Measurements from ENCODE around the gene TBX3.
A peak's percentile ranks its signal among the peaks of the same experiment; 100 is the strongest.

TBX3 gene

DNA sequence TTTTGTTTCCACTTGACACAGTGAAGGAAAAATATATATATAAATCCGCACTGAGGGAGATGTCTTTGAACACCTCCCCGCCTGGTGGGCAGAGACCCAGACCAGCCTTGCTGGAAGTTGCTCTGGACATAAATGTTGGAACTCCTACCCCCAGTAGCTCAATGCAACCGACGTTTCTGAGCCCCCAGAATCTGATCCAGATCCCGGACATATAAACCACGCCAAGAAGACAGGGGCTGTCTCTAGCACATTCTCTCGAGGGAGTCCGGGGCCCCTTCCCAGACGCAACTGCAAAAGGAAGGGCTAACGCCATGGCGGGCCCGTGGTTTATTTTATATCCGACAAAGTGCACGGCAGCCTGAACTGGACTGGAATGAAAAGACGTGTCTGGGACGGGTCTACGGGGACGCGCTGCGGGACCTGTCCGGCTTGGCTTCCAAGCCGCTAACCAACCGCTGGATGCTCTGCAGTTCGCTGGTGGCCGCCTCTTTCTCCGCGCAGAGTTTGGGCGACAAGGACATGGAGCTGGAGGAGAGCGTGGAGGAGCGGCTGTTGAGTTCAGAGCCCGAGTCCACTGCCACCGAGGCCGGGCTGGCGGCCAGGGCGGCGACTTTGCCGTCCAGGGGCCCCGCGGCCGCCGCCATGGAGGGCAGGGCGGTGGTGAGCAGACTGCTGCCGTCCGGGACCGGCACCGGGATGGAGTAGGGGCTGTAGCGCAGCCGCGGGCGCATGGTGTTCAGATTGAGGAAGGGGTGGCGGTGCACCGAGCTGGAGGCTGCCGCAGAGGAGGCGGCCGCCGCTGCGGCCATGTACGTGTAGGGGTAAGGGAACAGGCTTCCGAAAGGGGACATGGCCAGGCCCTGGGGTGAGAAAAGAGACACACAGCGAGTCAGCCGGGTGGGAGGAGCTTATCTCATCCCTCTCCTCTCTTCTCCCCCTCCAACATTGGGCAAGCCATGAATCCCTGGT lies 12.2 kb downstream of the TBX3 start:
- H3K4me3 ChIP-seq (ENCODE audit: low read length): no peak overlapping the region
- no peak for DNase-seq (ENCODE audit: low read depth, low spot score)

DNA sequence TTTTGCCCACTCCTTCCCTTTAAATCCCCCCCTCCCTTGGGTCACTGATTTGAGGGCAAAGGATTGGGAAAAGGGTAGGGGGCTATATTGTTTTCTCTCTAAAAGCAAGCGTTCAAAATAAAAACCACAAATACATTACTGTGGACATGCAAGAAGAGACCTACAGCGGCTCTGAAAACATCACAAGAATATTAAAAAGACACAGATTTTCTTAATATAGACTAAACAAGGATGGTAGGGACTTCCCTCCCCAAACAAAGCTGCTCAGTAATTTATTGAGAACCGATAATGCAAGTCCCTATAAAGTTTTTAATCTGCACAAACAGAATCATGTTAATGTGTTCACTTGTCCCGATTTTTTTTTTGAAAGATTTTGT lies 12.9 kb downstream of the TBX3 start:
- no peak for DNase-seq (ENCODE audit: low read depth, low spot score)
- H3K4me3 ChIP-seq (ENCODE audit: low read length): no peak overlapping the region

DNA sequence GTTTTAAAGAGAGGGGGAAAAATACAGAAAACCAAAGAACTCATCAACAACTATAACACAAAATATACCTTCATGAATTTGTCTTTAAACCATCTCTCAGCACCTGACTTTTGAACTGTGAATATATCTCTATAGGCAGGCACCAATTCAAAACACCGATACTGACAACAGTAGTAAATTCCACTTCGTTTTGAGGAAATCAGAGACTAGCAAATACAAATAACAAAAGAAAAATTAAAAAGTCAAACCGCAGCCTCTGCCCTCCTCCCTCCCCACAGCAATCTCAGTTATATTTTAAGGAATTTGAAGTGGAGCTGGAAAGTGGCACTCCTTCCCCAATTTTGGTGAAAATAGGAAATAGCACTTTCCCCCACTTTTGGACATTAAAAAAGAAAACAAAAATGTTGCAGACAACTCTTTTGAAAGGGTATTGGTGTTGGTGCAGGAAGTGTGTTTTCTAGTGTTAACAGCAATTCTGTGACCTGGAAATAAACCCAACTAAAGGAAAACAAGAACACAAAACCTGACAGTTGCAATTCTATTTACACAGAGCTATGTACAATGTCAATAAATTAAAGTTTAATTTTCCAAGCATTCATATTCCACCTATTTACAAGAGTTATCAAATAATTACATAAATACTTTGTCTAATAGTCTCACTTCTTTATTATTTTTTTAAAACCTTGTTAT lies 13.5 kb downstream of the TBX3 start:
- DNase-seq (ENCODE audit: low read depth, low spot score): no peak
- no peak overlapping the region for H3K4me3 ChIP-seq (ENCODE audit: low read length)

DNA sequence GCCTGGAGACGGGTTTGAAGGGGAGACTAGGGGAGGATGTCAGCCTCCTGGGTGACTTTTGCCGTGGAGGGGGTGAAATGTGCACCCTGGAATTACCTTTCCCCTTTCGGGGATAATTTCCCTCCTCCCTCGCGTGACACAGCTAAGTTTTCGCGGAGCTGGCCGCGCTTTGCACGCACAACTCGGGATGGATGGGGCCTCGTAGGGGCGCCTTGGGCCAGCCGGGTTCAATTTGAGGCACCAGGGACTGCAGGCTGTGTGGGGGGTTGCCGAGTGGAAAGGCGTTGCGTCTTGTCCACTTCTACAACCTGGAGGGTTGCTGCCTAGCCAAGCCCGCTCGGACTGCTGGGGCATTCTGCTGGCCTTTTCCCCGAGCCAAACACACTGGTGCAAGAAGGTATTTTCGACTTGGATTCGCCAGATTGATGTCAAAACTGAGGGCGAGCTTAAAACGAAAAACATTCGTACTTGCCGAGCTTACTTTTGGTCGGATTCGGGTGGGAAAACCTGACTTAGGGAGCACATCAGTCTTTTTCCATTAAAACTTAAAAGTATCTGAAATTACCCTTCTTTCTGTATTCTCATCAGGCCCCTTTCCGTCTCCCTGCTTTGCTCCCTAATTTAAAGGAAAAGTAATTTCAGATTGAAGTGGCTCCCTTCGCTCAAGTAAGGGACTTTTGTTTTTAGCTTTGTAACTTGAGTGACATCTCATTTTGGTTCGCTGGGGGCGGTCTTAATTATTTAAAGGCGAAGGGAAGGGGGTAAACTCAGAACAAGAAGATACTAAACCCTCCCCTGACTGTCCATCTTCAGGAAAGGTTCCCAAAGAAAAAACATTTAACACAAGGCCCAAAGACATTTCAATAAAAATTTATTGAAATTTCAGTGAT lies 14.3 kb downstream of the TBX3 start:
- H3K4me3 ChIP-seq (ENCODE audit: low read length): no peak overlapping the region
- DNase-seq (ENCODE audit: low read depth, low spot score): no peak

DNA sequence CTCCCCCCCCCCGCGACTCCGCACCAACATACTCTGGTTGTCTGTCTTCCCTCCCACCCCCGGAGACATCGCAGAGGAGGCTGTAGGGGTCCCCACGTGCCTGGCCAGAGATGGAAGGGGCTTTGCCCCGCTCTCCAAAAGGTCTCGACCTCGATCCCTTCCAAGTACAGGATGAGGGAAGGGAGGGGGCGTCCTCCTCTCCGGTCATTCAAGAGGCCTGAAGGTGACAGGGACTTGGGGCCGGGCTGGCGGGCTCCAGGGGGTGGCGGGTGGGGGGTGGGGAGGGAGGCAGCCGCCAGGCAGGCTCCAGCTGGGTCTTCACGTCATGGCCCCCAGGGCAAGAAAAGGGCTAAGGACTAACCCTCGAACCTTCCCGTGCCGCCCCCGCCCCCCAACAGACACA lies 15.1 kb downstream of the TBX3 start:
- H3K4me3 ChIP-seq (ENCODE audit: low read length): no peak overlapping the region
- DNase-seq (ENCODE audit: low read depth, low spot score): no peak

DNA sequence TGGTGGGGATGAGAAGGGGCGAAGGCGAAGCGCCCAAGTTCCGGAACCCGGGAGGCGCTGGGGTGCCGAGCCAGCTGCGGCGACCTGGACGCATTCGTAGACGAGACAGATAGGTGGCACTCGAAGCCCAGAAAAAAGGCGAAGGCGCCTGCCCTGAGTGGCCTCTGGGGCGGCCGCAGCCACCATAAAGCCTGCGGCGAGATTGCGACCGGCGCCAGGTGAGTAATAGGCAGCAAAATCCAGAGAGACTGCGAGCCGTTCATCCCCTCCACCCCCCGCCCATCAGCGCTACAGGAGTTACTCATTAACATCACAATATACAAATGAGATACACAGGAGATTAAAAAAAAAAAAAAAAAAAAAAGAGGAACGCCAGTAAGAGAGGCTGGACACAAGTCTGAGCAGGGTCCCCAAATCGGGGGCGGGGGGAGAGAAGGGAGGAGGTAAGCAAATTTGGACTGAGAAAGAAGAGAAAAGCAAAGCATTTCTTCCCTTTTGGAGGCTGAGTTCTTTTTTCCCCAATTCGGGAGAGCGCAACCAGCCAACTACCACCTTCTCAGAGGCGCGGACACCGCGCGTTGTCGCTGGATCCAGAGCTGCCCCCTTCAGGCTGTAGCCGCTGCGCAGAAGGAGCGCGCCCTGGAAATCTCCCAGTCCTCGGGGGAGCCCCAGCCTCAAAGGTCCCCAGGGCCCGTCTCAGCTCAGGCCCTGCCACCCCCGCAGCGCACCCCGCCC lies 15.7 kb downstream of the TBX3 start:
- H3K4me3 ChIP-seq (ENCODE audit: low read length): no peak overlapping the region

DNA sequence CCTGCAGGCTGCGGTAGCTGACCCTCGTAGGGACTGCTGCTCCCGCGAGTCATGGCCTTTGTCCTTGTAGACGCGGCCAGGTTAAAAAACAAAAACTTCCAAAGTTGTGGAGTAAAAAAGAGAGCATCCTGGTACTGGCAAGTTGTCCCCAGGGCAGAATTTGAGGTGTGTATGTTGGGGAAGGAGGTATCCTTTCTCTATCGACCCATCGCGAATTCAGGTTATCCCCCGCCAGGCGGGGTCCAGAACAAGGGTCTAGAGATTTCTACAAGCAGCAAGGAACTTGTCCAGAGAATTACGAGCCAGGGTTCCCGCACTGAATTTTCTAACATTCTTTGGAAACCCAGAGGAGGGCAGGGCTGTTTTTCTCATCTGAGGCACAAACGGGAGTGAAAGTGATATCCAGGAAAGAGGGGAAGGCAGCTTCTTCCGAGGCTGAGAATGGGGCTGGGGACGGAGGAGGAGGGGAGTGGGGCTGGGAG lies 16.3 kb downstream of the TBX3 start:
- H3K4me3 ChIP-seq (ENCODE audit: low read length): no peak overlapping the region

More for the DNA sequence above, 15.7 kb downstream of the TBX3 start:
- no peak for DNase-seq (ENCODE audit: low read depth, low spot score)

DNA sequence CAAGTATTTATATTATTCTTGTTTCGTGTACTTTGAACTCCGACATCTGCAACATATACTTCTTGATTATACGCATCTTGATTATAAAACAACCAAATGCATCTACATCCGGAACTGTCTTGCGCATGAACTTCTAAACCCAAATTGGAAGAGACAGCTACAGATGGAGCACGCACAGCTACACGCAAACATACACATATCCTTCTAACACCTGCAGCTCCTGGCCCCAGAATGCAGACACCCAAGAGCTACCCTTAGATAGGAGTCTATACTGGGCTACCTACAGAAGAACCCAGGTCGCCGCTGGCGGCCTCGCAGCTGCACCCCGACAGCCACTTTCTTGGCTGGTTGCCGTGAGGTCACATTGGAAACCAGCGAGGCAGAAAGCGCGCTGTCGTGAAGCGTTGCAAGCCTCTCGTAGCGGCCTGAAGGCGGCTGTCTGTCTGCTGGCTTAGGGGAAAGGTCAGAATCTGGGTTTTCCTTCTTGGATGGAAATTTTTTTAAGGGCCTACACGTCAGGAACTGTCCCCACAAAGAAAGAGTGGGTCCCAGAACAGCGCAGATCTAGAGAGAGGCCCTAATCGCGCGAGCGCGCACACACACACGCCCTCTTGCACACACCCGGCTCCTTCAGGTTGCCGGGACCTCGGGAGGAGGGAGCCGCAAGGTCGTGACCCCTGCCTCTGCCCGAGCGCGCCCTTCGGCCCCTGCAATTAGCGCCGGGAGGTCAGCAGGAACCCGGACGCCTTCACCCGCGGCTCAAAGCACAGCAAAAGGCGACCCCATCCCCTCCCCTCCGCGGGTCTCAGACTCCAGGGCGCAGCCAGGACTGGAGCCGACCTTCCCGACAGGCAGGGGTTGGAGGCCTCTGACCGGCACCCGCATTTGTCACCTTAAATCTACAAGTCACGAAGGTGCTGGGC lies 17.0 kb downstream of the TBX3 start:
- no peak for DNase-seq (ENCODE audit: low read depth, low spot score)
- no peak overlapping the region for H3K4me3 ChIP-seq (ENCODE audit: low read length)

More for the DNA sequence above, 16.3 kb downstream of the TBX3 start:
- no peak for DNase-seq (ENCODE audit: low read depth, low spot score)

DNA sequence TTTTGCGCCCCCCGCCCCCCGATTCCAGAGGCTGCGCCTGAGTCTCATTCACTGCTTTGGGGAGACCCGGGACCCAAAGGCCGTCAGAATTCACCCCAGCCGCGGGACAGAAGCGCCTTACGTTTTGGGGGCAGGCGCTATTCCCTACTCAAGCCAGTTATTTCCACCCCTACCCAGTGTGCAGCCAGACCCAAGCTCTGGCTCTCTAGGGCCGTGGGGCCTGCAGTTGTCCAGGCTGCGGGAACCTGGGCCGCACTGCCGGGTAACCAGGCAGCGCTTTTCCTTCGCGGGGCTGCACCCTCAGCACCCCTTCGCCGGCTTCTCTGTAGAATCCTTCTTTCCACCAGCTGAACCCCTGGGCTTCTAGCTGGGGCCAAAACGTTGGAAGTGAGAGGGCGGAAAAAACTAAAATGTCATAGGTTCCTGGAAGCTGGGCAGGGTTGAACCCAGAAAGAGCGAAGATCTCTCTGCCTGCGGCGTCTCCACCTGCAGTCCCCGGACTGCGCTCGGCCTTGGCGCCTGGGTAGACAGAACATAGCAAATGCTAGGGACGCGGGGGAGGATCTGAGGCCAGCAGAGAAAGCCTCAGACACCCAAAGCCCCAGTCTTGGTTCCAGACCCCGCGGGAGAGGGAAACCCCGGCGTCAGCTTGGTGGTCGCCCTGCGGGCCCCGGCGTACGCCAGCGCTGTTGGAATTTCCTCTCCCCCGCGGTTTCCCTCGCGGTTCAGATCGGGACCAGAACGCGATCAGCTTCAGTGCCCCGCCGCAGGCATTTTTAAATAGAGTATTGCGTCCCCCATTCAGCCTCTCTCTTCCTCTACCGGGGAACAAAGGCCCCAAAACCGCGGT lies 18.3 kb downstream of the TBX3 start:
- no peak overlapping the region for H3K4me3 ChIP-seq (ENCODE audit: low read length)
- no peak for DNase-seq (ENCODE audit: low read depth, low spot score)

DNA sequence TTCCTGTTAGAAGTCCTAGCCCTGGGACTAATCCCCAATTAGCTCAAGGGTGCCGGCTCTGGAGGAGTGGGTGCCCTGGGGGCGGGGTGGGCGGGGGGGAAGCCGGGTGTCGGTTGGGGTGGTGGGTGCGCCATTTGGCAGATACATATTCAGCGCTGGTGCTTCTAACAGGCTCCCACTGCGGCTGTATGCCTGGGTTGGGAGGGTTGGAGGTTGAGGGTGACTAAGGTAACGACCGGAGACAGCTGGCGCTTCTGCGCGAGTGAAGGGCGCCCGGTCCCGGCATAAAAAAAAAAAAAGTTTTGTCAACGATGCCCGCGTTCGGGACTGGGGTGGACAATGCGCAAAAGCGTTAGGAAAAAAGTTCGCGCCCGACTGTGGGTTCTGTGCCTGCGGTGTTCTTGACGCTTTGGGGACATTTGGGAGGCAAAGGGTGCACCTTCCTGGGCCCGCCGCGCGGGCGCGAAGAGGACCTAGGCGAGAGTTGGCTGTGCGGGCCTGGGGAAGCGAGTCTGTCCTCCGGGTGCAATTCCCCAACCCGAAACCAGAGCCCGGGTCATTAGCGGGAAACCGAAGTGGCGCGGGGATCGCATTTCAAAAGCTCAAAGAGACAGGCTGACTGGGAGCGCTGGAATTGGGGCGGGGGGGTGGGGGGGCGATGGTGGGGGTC lies 19.2 kb downstream of the TBX3 start:
- no peak overlapping the region for H3K4me3 ChIP-seq (ENCODE audit: low read length)
- no peak for DNase-seq (ENCODE audit: low read depth, low spot score)

DNA sequence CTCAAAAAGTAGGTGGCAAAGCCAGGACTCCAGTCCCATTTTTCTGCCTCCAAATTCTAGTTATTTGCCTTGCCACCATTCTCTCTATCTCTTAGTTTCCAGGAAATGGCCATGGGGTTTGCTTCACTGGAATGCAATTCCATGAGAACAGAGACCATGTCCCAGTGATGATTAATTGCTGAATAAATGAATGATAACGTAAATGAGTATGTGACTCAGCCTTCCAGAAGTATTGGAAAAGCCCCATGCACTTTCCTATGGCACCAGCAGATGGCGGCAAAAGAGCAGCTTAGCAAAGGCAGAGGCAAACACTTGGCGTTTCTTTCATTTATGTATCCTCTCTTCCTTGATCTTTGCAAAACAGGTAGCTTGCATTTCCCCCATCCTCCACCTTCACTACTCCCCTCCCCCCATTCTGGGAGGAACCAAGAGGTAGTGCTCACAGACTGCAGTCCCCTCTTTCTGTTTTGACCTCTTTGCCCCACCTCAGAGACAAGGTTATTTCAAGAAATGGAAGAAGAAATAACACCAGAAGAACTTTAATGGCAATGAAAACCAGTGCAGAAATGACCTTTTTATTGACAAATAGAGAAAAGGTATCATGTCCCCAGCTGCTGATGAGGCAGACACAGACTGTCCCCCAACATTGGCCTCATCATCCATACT lies 21.3 kb downstream of the TBX3 start:
- H3K4me3 ChIP-seq (ENCODE audit: low read length): no peak overlapping the region
- DNase-seq (ENCODE audit: low read depth, low spot score): peak; percentile 50

DNA sequence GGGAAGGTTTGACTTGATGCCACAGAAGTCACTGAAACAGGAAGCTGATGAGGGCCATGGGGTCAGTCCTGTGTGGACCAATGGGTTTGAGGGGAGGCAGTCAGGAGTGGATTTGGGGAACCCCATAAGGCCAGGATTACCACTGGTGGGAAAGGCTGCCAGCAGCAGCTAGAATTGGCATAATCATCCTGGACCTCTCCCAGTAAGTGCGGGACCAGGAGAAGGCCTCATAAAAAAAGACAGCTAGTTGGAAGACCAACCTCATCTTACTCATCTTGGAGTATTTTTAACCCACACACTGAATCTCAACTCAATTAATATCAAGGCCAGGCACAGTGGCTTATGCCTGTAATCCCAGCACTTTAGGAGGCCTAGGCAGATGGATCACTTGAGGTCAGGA lies 22.7 kb downstream of the TBX3 start:
- H3K4me3 ChIP-seq (ENCODE audit: low read length): no peak overlapping the region
- no peak for DNase-seq (ENCODE audit: low read depth, low spot score)

DNA sequence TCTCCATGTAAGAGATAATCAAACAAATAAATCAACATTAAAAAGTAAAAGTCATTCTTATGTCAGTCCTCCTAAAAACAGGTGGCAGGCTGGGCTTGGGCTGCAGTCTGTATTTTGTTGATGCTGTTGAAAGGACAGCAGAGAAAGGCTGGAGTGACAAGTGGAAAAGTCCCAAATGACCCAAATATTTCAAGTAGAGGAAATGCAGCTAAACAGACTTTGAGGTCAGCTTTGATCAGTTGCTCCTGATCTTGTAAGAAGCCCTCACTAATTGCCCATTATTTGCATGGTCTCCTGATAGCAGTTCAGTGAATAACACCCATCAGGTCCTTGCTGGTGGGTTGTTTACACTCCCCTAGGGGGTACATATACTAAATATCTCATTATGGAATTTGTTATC lies 24.9 kb downstream of the TBX3 start:
- no peak for DNase-seq (ENCODE audit: low read depth, low spot score)
- H3K4me3 ChIP-seq (ENCODE audit: low read length): no peak overlapping the region

DNA sequence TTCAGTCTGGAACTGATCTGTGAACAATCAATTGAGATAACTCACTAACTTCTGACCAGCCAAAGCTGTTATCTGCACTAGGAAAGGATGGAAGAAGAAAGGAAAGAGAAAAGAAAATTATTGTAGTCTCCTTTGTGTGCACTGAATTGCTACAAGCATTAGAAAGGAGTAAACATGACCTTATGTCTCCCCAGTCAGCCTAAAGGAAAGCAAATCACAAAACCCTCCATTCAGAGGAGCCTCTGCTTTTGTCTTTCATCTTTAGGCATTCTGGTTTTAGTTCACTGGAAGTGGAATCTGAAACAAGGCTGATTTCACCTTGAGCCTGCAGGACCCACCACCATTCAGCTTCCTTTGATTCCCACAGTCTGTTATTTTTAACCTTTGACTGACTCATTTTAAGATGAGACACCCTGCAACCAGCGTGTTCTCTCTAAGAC lies 26.0 kb downstream of the TBX3 start:
- no peak overlapping the region for H3K4me3 ChIP-seq (ENCODE audit: low read length)
- no peak for DNase-seq (ENCODE audit: low read depth, low spot score)

DNA sequence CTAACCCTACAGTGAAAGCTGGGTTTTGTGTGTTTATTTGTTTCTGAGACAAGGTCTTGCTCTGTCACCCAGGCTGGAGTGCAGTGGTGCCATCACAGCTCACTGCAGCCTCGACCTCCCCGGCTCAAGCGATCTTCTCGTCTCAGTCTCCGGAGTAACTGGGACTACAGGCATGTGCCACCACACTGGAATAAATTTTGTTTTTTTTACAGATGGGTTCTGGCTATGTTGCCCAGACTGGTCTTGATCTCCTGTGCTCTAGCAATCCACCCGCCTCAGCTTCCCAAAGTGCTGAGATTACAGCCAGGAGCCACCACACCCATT lies 26.4 kb downstream of the TBX3 start:
- no peak for DNase-seq (ENCODE audit: low read depth, low spot score)
- no peak overlapping the region for H3K4me3 ChIP-seq (ENCODE audit: low read length)
